Measurements from ENCODE around the gene KCNJ18.
"Not testable (repeated sequence)": the region's sequence is repeated elsewhere in the genome, so short reads cannot be mapped to it uniquely, and the experiment has no call there.

The KCNJ18 gene

DNA sequence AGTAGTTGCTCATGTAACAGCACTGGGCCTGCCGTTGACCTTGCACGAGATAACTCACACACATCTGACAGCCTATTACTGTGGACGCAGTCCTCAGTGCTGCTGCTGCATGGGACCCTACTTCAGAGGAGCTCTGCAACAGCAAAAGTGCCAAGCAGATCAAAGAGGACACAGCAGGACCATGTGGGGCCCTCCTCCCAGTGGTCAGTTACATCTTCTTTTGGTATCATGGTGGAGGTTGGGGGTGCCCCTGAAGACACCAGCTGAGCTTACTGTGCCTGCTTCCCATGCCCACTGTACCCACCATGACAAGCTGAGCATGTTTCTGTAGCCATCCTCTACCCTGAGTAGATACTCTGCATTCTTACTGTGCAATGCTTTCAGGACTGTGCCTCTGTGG lies 41.6 kb downstream of the KCNJ18 start:
- DNase-seq = not testable (repeated sequence)

DNA sequence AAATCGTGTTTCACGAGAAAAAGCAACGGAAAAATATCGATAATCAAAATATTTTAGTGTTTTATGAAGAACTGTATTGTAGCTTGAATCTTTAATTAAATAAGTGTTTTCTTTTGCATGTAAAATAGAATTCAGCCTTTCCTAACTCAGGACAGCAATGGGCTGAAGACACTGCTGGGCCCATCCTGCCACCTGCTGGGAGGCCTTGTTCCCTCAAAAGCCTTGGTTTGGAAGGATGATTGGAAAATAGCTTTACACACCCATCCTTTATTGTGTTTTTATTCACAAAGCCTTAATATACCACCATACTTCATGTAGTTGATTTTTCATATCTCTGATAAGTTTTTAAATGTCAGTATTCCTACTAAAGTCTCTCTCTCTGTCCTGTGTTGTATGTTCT lies 43.5 kb downstream of the KCNJ18 start:
- not testable (repeated sequence) for DNase-seq

DNA sequence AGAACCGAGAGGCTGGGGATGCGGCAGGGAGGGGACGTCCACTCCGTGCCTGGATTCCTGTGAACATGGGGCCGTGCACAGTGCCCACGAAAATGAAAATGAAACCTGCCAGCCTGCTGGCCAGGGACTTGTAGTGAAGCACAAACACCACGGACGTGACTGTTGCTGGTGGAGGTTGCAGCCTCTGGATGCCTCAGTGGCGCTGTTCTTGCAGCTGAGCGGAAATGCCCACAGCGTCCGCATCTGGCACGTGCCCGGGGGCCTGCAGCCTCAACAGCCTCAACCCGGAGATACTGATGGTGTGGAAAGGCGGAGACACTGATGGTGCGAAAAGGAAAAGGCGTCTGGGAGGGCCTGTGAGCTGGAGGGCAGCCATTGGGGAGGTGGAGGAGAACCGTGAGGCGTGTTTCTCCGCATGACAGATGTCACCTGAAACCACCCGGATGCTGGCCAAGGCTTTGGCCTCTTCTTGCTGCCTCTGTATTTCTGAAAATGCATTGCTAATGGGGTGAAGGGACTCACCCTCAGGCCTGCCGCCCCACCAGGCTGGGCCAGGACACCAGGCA lies 44.8 kb downstream of the KCNJ18 start:
- not testable (repeated sequence) for DNase-seq

GRCh38 chr17:21738241-21738640 lies 45.9 kb downstream of the KCNJ18 start:
- DNase-seq = not testable (repeated sequence)

DNA sequence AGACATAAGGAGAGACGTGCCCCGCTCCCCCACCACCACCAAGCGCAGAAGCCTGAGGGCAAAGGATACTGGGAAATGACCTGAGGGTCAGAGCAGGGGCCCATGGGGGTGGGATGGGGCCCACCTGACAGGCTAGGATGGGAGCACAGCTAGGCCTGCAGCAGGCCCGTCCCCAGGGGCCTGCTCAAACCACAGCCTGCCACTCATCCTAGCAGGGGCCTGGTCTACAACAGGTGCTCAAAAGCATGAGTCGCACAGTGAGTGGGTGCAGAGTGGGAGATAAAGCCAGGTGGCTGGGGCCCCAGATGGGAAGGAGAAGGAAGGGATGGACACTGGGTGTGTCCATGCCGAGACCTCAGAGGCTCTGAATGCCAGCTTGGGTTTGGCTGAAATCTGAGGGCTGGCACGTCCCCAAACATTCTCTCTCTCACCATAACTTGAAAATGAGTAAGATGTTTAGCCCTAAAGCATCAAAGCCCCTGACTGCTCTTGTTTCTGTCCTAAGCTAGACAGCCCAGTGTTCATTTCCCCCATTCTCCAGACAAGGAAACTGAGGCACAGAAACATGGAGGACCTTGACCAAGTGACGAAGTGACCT lies 46.7 kb downstream of the KCNJ18 start:
- not testable (repeated sequence) for DNase-seq

DNA sequence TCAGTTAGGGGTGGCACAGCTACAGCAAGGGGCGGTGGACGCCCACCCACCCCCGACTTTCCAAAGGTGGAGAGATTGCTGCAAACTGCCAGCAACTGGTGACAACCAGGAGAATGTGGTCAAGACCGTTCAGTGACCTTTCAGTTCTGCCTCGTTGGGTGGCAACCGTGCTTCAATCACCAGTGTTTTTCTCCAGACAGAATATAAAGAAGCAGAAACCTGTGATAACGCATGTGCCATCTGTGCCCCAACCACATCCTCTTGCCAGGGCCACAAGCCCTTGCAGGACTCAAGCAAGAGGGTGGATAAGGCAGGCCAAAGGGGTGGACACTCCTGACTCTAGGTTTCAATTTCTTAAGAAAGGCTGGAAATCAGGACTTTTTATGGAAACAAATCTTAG lies 47.2 kb downstream of the KCNJ18 start:
- DNase-seq = not testable (repeated sequence)

DNA sequence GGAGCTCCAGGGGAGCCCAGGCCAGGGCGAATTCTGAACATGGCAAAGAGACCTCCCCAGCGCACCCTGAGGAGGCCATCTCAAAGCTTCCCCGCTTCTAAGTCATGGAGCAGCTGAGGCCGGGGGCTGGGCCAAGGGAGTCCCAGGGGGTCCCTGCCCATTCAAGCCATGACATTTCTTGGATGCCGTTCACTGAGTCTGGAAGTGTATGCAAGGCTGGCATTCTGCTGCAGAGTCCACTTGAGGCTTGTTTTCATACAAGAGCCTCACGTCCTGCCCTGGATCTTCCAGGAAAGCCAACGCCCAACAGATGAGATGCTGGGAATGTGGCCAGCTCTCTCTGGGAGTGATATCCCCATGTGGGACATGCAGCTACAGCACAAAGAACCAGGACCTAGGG lies 48.5 kb downstream of the KCNJ18 start:
- not testable (repeated sequence) for DNase-seq

GRCh38 chr17:21741520-21741919 lies 49.2 kb downstream of the KCNJ18 start:
- not testable (repeated sequence) for DNase-seq

- DNase-seq = no peak
These were observed 50.0 kb downstream of the KCNJ18 start for GRCh38 chr17:21742326-21742725.

DNA sequence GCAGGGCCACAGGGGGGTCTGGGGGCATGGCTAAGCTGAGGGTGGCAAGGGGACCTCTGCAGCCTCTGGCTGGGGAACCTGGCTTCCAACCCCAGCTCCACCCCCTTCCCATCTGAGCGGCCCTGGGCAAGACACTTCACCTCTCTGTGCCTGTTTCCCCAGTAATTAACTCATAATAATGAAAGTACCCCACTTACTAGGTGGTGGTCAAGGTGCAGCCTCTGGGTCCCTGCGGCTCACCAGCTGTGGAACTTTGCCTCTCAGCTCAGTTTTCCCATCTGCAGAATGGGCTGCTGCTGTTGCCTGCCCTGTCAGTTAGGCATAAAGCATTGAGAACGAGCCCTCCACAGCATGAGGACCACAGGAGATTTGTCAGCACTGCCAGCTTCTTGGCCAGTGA lies 51.8 kb downstream of the KCNJ18 start:
- DNase-seq = not testable (repeated sequence)

DNA sequence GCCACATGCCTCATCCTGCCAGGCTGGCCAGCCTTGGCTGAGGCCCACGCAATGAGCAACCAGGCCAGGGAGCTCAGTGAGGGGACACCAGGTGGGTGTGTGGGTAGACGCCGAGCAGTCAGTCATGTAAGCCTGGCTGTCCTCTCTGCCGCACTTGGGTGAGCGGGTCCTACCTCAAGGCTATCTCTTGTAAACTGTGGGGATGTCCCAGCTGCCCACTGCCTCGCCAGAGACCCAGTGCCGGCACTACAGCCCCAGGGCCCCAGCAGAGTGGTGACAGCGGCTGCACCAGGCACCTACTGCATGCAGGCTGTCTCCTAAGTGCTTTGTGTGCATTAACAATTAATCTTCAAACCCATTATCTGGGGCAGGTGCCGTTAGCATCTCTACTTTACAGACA lies 52.3 kb downstream of the KCNJ18 start:
- not testable (repeated sequence) for DNase-seq

DNA sequence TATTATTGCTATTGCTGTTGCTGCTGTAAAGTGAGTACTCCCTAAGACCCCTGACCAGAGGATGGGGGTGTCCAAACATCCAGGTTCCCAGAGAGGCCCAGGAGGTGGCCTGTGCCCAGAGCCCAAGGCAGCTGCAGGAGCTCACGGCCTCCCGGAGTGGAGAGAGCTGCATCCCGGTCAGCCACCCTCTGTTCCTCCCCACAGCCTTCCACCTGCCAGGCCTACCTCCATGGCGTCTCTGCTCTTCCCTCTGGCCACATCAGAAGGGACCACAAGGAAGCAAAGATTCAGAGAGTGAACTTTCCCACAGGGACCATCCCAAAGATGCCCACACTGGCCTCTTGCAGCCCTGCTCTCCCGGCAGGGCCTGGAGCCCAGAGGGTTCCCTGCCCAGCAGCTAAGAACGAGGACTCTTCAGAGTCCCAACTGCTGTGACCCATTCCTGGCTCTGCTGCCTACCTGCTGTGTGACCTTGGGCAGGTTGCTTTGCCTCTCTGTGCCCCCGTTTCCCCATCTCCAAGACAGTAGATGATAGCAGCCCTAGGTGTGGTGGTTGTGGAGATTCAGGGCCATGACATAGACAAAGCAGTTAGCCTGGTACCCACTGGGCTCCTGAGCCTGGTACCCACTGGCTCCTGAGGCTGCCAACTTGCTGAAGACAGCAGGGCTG lies 53.2 kb downstream of the KCNJ18 start:
- not testable (repeated sequence) for DNase-seq

DNA sequence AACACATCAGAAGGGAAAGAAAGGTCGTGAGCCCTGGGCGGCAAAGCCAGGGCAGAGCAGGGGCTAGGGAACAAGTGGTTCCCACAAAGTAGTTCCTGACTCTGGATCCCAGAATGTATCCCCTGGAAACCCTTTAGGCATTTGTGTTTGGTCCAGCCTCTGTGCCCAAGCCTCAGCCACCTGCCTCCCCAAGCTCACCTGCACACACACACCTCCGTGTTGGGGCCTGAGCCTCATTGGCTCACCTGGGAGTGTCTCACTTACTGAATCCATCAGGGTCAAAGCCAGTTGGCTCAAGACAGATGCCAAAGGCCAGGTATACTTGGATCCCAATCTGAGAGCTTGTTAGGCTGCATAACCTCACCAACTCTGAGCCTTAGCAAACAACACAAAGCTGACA lies 54.1 kb downstream of the KCNJ18 start:
- not testable (repeated sequence) for DNase-seq

- DNase-seq = not testable (repeated sequence)
These were observed 55.0 kb downstream of the KCNJ18 start for GRCh38 chr17:21747195-21747915.

DNA sequence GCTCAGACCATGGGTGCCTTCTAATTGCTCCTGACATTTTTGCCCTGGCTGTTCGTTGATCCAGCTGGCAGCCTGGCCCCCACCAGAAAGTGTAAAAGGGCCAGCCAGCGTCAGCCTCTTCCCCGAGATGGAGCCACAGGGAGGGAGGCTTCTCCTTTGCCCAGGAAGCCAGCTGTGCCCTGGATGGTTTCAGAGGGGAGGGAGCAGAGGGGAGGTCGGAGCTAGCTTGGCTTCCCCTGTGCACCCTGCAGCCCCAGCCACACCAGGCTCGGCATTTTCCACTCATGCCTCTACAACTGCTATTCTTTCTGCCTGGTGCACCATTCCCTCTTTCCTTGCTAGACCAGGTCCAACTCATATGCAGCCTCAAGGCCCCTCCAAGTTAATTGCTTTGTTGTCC lies 56.4 kb downstream of the KCNJ18 start:
- not testable (repeated sequence) for DNase-seq

- not testable (repeated sequence) for DNase-seq
These were observed 57.6 kb downstream of the KCNJ18 start for GRCh38 chr17:21749696-21750531.

DNA sequence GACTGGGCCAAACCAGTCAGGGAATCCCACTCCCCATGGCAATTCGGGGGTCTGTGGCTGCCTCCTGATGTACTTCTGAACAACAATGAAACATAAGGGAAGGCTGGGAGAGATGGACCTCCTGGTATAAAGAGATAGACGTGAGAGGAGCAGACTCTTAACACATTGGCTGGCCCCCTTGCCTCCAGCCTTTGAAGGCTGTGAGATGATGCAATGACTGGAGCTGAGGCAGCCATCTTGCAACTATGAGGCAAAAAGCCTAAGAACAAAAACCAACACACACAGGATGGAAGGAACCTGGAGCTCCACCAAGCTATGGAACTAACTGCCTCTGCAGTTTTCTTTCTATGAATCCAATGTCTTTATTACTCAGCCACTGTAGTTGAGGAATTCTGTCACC lies 58.8 kb downstream of the KCNJ18 start:
- not testable (repeated sequence) for DNase-seq

Measured in central memory CD4-positive, alpha-beta T cell (primary cell).